Measurements from ENCODE around the gene CMAS. TPM values are rescaled to one million over a fixed set of nuclear protein-coding genes. Genes with fewer than 3 reads are reported as not detected.

Gene CMAS
- polyA plus RNA-seq, 2 donors = 79.9 to 103 TPM

DNA sequence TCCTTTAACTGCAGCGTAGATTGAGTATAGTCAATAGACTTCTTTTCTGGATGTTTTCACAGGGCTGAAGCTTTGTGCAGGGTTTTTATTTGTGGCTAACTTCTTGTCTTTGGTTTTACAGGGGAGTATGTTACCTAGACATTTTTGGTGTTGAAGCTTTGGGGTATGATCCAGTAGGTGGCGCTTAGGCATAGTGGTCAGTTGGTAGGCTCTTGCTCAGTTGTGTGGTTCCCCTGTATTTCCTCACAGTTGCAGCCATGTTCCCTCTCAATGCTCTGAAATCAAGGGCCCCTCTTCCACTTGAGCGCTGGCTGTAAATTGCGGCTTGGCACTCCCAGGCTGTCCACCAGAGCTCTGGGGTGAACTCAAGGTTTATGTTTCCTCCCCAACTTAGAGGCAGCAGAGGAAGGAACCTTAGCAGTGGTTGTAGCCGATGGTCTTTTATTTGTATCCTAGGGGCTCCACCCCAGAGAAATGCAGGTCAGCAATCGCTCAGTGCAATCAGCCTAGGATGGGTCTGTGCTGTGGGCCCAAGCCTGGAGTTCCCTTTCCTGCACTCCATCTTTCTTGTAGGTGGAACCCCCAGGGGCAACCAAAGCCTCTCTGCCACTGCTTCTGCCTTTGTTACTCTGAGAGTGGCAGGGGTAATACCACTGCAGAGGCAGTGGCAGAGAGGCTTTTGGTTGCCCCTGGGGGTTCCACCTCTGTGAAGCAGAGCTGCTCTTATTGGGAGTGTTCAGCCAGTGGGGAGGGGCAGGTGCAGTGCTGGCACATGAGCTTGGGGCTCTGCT lies 55.1 kb downstream of the CMAS start:
- Histone ChIP-seq H3K27me3 (ENCODE audit: control insufficient read depth in 1 of 2, insufficient read depth in 2 of 2, low read length in 2 of 2) (peaks cover 0 to 3% of the 10 kb centered on the region in 2 donors), H3K27ac (ENCODE audit: low read depth in 2 of 2, low read length in 1 of 2) (peak overlapping the region in 1 of 2 donors; percentile 26), H3K36me3 (ENCODE audit: control insufficient read depth in 2 of 2, insufficient read depth in 2 of 2, low read length in 1 of 2) (no peaks in the 10 kb centered on the region), H3K4me1 (ENCODE audit: control insufficient read depth in 2 of 2, insufficient read depth in 2 of 2, low read length in 1 of 2) (peaks cover 5 to 8% of the 10 kb centered on the region in 2 donors), H3K4me3 (ENCODE audit: low read depth in 1 of 2, low read length in 2 of 2) (no peak overlapping the region), H3K9me3 (ENCODE audit: control insufficient read depth in 2 of 2, insufficient read depth in 1 of 2, low read depth in 1 of 2, low read length in 1 of 2) (no peaks in the 10 kb centered on the region)
- WGBS, 2 donors = 75 to 78% methylated on average over 6 of the region's 6 CpGs

DNA sequence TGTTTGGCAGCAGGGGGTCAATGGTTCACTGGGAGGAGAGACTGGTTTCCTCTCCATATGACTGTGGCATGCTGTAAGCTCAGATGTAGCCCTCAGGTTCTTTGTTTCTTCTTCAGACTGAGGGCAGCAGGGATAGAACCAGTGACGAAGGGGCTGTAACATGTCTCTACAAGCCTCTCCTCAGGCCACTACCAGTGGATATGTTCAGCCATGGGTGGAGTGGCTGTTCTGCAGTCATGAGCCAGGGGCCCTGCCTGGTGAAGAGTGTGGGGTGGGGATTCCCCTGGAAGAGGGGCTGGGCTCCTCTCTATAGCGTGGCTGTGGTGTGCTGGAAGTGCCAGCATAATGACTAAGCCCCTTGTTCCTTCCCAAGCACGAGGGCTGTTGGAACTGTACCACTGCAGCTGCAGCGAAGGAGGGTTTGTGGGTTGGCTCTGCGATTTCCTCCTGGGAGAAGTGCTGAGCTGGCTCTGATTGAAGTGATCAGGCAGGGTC lies 55.8 kb downstream of the CMAS start:
- Histone ChIP-seq H3K27ac (ENCODE audit: low read depth in 2 of 2, low read length in 1 of 2) (peak overlapping the region in 1 of 2 donors; percentile 26), H3K4me3 (ENCODE audit: low read depth in 1 of 2, low read length in 2 of 2) (no peak overlapping the region), H3K36me3 (ENCODE audit: control insufficient read depth in 2 of 2, insufficient read depth in 2 of 2, low read length in 1 of 2) (no peaks in the 10 kb centered on the region), H3K4me1 (ENCODE audit: control insufficient read depth in 2 of 2, insufficient read depth in 2 of 2, low read length in 1 of 2) (peaks cover 5 to 8% of the 10 kb centered on the region in 2 donors), H3K9me3 (ENCODE audit: control insufficient read depth in 2 of 2, insufficient read depth in 1 of 2, low read depth in 1 of 2, low read length in 1 of 2) (no peaks in the 10 kb centered on the region), H3K27me3 (ENCODE audit: control insufficient read depth in 1 of 2, insufficient read depth in 2 of 2, low read length in 2 of 2) (peaks cover 0 to 3% of the 10 kb centered on the region in 2 donors)
- 21 to 40% methylated on average over 5 of the region's 5 CpGs for WGBS, 2 donors

DNA sequence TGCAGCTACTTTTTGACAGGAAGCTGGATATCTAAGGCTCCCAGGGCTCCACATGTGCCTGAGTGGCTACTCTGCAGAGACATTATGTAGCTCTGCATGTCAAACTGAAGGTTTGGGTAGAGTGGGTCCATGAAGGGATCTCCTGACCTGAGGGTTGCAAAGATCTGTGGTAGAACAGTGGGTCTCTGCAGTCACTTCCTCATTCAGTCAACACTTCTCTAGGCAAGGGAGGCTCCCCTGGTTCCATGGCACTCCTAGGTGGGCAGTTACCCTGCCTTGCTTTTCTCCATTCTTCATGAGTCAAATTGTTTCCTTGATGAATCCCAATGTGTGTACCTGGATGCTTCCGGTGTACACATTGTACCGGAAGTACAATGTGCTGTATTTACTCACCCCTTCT lies 57.4 kb downstream of the CMAS start:
- H3K27me3 ChIP-seq (ENCODE audit: control insufficient read depth in 1 of 2, insufficient read depth in 2 of 2, low read length in 2 of 2) = peaks cover 0 to 3% of the 10 kb centered on the region in 2 donors
- H3K4me3 ChIP-seq (ENCODE audit: low read depth in 1 of 2, low read length in 2 of 2) = no peak overlapping the region
- no peak overlapping the region for H3K27ac ChIP-seq (ENCODE audit: low read depth in 2 of 2, low read length in 1 of 2)
- peaks cover 5 to 8% of the 10 kb centered on the region in 2 donors for H3K4me1 ChIP-seq (ENCODE audit: control insufficient read depth in 2 of 2, insufficient read depth in 2 of 2, low read length in 1 of 2)
- WGBS, 2 donors = 90 to 96% methylated on average over 2 of the region's 2 CpGs
- no peaks in the 10 kb centered on the region for H3K9me3 ChIP-seq (ENCODE audit: control insufficient read depth in 2 of 2, insufficient read depth in 1 of 2, low read depth in 1 of 2, low read length in 1 of 2)
- no peaks in the 10 kb centered on the region for H3K36me3 ChIP-seq (ENCODE audit: control insufficient read depth in 2 of 2, insufficient read depth in 2 of 2, low read length in 1 of 2)

DNA sequence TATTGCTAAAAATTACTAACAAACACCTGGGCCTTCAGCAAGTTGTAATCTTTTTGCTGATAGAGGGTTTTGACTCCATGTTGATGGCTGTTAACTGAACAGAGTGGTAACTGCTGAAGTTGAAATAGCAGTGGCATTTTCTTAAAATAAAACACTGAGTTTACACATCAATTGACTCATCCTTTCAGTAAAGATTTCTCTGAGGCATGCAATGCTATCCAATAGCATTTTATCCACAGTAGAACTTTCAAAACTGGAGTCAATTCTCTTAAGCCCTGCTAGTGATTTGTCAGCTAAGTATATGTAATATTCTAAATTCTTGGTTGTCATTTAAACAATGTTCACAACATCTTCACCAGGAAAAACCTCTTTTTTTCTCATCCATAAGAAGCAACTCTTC lies 59.5 kb downstream of the CMAS start:
- Histone ChIP-seq H3K4me3 (ENCODE audit: low read depth in 1 of 2, low read length in 2 of 2) (no peak overlapping the region), H3K9me3 (ENCODE audit: control insufficient read depth in 2 of 2, insufficient read depth in 1 of 2, low read depth in 1 of 2, low read length in 1 of 2) (no peaks in the 10 kb centered on the region), H3K27ac (ENCODE audit: low read depth in 2 of 2, low read length in 1 of 2) (no peak overlapping the region), H3K27me3 (ENCODE audit: control insufficient read depth in 1 of 2, insufficient read depth in 2 of 2, low read length in 2 of 2) (peaks cover 0 to 3% of the 10 kb centered on the region in 2 donors), H3K36me3 (ENCODE audit: control insufficient read depth in 2 of 2, insufficient read depth in 2 of 2, low read length in 1 of 2) (no peaks in the 10 kb centered on the region), H3K4me1 (ENCODE audit: control insufficient read depth in 2 of 2, insufficient read depth in 2 of 2, low read length in 1 of 2) (peaks cover 5 to 8% of the 10 kb centered on the region in 2 donors)

DNA sequence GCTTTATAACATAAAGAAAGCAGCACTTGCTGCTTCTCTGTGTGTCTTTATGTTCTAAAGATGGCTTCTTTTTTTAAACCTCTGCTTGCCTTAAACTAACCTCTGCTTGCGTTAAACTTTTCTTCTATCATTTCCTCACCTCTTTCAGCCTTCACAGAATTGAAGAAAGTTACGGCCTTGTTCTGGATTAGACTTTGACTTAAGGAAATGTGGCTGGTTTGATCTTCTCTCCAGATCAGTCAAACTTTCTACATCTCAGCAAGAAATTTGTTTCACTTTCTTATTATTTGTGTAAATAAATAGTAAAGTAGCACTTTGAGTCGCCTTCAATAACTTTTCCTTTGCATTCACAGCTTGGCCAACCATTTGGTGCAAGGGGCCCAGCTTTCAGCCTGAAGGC lies 64.2 kb downstream of the CMAS start:
- no peaks in the 10 kb centered on the region for H3K27me3 ChIP-seq (ENCODE audit: control insufficient read depth in 1 of 2, insufficient read depth in 2 of 2, low read length in 2 of 2)
- H3K9me3 ChIP-seq (ENCODE audit: control insufficient read depth in 2 of 2, insufficient read depth in 1 of 2, low read depth in 1 of 2, low read length in 1 of 2) = no peaks in the 10 kb centered on the region
- WGBS, 2 donors = 49 to 55% methylated on average over 3 of the region's 3 CpGs
- H3K4me1 ChIP-seq (ENCODE audit: control insufficient read depth in 2 of 2, insufficient read depth in 2 of 2, low read length in 1 of 2) = no peaks in the 10 kb centered on the region
- no peaks in the 10 kb centered on the region for H3K36me3 ChIP-seq (ENCODE audit: control insufficient read depth in 2 of 2, insufficient read depth in 2 of 2, low read length in 1 of 2)
- no peak overlapping the region for H3K4me3 ChIP-seq (ENCODE audit: low read depth in 1 of 2, low read length in 2 of 2)
- H3K27ac ChIP-seq (ENCODE audit: low read depth in 2 of 2, low read length in 1 of 2) = no peak overlapping the region

Other genes starting within 250 kb of the CMAS start
- 1 to 10 TPM in 1 of 2 donors, under 1 TPM in 1; 0.61 to 1.6 TPM for gene ABCC9, start 104.8 kb upstream of the CMAS start, polyA plus RNA-seq